Germinal center (tissue), 1 donor: ENCODE results near the gene ZFYVE21.

Source experiments
- DNase-seq: peaks from one replicate; pipeline ENCODE4 v3.0.0; 2012; ENCODE audit warnings: mixed read lengths, low spot score

Gene ZFYVE21

DNA sequence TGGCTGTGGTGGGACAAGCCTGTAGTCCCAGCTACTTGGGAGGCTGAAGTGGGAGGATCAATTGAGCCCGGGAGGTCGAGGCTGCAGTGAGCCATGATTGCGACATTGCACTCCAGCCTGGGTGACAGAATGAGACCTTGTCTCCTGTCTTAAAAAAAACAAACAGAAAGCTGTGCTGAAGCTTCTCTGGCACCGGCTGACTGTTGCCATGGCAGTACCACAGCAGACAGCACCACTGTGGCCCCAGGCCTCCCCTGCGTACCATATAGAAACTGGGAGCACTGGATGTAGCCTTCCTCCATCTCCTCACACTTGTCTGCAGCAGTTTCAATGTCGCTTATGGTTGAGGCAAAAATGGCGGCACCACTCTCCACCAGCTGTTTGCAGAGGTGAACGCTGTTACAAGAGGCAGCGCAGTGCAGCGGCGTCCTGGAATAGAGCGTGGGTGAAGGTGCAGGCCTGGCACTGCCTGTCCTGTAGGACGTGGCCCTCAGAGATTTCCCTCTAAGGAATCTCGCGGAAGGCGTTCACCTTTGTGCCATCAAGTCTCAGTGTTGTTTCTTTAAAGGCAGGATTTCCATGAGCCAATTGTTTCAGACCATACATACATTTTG lies 21.9 kb downstream of the ZFYVE21 start:
- DNase-seq = no peak

DNA sequence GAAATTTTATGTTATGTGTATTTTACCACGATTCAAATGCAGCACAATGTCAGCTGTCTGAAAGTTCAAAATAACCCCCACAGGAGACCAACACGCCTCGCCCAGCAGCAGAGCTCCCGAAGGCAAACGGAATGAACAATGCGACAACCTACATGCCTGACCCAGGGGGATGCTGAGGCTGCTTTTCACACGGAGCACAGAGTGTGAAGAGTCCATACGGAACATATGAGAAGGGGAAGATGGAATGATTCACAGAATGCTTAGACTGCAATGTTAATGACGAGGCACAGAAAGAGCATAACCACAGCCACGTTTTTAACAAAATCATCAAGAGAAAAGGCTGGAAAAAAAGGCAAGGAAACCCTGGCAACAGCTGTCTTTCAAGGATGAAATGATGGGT lies 22.6 kb downstream of the ZFYVE21 start:
- DNase-seq = no peak

DNA sequence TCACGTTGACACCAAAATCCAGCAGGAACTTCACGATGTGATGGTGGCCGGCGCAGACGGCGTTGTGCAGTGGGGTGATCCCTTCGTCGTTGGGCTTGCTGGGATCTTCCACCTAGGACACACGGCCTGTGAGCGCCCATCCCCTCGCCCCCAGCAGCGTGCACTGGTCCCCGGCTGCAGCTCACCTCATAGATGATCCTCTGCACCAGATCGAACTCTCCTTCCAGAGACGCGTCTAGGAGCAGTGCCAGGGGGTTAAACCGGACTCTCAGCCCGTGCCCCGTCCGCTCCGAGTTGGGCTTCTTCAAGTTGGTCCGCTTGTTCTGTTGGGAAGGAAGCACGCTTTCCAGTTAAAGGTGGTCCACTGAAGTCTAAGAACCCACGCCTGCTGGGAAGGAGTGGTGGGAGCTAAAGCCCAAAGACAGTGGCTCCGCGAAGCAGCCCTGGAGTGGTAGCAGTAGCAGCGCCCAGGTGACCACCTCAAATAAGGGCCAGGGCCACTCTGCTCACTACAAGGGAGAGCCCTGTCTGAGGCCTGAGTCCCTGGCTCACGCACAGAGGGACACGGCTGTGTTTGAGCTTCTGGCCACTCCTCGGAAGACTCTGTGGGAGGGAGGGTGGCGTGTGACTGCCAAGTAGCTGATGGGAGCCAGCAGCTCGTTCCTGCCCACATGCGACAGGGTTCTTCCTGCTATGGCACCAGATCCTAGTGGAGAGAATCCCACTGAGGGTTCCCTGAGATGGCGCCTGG lies 23.3 kb downstream of the ZFYVE21 start:
- DNase-seq = no peak

- no peak for DNase-seq
Measured at GRCh38 chr14:103739466-103739792, 23.8 kb downstream of the ZFYVE21 start.

DNA sequence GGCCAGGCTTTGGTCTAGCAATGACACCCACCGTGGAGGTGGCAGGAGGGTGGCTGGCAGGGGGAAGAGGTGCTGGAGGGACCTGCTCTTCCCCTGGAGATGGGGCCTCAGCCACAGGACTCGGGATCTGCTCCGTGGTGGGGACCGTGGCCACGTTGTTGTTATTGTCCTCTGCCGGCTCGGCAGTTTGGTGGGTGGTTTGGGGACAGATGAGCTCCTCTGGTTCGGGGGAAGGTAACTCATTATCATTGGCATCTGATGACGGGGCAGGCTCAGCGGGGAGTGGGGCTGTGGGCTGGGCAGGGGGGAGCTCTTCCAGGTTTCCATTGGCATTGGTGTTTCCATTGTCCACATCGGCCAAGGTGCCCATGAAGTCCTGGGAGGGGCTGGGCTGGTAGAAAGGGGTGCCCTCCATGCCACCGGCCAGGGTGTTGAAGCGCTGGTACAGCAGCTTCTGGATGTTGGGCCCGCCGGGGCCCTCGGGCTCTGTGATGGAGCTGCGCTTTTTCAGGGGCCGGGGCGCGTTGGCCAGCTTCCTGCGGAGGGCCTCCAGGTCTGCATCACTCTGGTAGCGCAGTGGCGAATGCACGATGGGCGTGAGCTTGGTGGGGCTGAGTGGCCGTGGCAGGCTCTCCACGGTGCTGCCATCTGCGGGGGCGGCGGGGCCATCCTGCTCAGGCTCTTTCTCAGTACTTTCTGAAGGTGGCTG lies 24.3 kb downstream of the ZFYVE21 start:
- no peak for DNase-seq

- DNase-seq = no peak
Measured at GRCh38 chr14:103740991-103741689, 25.5 kb downstream of the ZFYVE21 start.

DNA sequence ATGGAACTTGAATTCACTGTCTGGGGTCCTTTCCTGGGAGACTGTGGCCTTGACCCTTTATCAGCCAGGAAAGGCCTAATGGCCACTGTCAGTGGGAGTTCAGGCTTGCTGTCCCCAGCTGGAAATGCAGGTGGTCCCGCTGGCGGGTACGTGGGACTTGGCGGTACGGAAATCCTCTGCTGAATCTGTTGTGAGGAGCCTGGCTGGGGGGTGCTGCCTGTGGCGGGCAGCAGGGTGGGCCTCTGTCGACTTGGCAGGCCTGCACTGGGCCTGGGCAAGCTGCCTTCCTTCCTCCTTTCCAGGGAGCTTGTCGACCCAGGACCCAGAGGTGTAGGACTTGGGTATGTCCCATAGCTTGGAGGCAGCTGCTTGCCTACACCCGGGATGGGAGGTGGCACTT lies 26.3 kb downstream of the ZFYVE21 start:
- no peak for DNase-seq

GRCh38 chr14:103742499-103743255 lies 27.1 kb downstream of the ZFYVE21 start:
- DNase-seq = no peak

- no peak for DNase-seq
Measured at GRCh38 chr14:103743691-103744090, 28.1 kb downstream of the ZFYVE21 start.

DNA sequence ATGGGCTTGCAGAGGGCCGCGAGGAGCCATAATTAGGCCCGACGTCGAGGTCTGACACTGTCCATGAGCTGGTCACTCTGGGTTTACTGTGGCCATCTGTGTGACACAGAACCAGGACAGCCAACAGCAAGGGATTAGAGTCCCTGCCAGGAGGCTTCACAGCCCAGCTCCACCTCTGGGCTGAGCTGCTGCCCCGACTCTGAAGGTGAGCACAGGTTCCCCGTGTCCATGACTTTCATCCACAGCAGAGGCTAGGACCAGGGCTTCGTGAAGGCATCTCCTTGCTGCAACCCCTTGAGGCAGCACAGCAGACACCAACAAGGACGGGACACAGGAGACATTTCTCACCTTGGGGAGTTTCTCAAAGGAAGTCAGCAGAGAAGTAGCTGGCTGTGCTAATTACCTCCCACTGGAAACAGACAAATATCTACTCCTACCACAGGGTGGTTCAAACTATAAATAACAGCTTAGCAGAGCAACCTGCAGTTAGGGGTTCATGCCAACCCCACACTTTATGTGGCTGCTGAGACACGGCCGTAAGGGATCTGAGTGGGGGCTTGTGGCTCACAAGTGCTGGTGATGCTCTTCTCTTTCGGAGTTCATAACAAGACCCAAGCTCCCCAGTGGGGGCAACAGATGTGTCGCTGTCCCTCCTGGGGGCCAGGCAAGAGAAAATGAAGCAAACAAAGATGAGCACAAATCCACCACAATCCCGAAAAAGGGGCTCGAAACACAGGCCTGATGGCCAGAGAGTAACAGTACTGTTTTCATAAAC lies 29.2 kb downstream of the ZFYVE21 start:
- no peak for DNase-seq

DNA sequence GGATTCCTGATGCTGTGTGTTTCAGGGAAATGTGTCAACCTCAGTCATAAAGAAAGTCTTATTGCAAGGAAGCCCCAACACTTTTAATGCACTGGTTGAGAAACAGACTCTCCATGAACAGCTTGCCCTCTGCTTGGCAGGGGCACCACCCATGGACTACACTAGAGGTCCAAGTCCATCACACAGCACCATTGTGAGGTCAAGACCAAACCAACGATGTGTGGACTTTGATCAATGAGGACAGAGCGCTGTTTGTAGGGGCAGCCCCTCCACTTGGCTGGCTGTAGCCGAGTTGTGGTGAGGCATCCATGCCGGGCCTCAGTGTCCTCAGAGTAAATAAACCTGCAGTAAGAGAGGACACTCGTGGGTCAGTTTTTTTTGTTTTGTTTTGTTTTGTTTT lies 29.8 kb downstream of the ZFYVE21 start:
- no peak for DNase-seq

DNA sequence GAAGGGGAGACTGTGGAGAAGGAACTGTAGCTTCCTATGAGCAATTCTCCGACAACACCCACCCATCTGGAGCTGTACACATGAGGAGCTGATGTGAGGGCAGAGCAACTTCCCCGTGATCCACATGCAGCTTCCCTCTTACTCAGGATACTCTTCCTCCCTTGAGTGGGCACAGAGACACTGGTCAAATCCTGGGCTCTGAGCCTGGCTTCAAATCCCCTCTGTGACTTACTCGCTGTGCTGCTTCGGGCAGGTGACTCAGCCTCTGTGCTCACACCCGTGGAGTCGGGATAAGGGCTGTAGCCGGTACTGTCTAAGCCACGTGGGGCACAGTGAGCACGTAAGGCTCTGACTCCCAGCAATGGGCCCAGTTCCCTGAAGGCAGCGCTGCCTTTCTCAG lies 31.1 kb downstream of the ZFYVE21 start:
- DNase-seq = no peak

GRCh38 chr14:103748534-103748857 lies 32.9 kb downstream of the ZFYVE21 start:
- DNase-seq = no peak

DNA sequence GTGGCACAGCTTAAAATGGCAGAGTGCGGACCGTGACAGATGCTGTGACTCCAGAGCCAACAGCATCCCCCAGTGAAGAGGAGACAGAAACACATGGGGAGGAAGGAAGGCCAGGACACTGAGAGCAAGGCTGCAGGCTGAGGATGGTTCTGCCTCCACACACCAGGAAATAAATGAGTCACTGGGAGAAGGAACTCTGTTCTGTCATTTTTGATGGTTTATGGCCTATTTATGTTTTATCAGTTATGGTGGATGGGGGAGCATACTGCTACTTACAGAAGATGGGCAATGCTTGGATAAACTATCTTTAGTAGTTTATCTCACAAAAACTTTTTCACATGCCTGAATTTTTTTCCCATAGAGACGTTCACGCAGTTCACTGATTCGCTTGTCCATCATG lies 33.8 kb downstream of the ZFYVE21 start:
- no peak for DNase-seq

- no peak for DNase-seq
Measured at GRCh38 chr14:103749860-103750259, 34.2 kb downstream of the ZFYVE21 start.

DNA sequence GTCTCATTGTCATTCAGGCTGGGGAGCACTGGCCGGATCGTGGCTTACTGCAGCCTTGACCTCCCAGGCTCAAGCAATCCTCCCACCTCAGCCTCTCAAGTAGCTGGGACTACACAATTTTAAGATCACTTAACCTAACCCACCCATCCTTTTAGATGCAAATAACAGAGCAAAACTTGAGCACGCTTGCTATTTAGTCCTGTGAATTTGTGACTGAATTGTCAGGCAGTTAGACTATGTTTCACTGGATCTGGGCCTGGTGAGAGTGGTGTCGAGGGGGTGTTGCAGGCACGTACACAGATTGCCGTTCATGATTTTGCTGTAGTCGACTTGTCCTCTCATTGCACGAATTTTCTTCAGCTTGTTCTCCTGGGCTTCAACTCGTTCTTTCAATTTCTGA lies 38.2 kb downstream of the ZFYVE21 start:
- DNase-seq = no peak

DNA sequence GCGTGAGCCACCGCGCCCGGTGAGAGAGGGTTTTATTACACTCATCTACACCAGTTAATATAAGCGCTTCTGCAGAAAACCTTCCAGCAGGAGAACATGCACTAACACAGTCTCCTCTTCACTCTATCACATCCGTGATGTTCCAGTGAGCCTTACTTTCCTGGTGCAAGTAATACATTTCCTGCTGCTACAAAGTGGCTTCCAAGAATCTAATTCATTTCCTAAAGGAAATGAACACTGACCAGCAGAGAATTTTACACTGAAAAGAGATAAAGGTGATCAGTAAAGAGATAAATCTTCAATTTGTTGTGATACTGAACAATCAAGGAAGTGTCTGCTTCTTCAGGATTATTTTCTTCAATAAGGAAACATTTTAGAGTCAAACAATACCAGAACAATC lies 39.5 kb downstream of the ZFYVE21 start:
- no peak for DNase-seq

DNA sequence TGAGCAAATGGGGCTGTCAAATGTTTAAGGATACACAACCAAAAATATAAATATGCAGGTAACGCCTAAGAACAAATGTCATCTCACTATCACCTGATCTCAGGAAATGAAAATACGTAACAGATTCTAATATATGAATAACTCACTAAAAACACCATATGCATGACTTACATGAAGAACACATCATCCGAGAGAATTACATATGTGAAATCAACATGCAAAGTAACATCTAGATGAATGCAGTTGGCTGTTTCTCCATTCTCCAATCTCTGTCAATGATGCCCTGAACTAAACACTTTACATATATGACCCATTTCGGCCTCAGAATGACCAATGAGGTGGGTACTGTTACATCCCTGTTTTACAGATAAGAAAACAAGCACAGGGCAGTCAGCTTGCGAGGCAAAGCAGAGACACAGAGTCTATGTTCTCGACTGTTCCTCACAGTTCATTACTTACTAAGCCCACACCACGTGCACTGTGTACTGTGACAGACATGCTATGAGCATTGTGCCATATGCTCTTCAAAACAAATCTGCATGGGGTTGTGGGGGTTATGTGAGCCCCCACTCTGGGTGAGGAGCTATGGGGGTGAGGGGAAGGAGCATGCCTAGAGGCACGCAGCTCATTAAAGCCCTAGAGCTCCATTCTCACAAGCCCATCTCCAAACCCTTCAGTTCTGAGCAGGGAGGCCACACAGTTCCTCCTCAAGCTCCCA lies 42.6 kb downstream of the ZFYVE21 start:
- no peak for DNase-seq

- no peak for DNase-seq
Measured at GRCh38 chr14:103762036-103762435, 46.4 kb downstream of the ZFYVE21 start.

- DNase-seq = peak; percentile 31
Measured at GRCh38 chr14:103762541-103762940, 46.9 kb downstream of the ZFYVE21 start.
